ENCODE results near the gene APPL2. TPM values are rescaled to one million over a fixed set of nuclear protein-coding genes. Genes with fewer than 3 reads are reported as not detected.

Gene APPL2
- total and polyA plus RNA-seq, 3 donors from 2014 or later = 70.9 to 140 (median 129) TPM

DNA sequence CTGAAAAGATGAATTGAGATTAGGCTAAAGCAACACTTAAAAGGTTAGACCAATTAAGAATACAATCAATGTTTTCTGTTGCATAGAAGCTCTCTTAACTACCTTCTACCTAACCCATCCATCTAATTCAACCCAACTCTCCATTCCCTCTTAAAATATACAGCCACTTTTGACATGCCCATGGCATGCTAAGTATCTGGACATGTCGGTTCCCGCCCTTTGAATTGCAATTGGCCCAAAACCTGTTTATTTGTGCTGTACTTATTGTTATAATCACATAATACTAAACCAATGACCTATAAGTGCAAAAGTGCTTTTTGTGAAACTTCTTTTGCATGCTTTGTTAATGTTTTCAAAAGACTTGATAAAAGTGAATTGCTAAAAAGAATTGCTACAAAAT, 37.6 kb upstream of the APPL2 start:
- no peak for TF ChIP-seq POLR2A (IDR thresholded peaks at IDR 0.05)
- TF ChIP-seq, protein P1, sequence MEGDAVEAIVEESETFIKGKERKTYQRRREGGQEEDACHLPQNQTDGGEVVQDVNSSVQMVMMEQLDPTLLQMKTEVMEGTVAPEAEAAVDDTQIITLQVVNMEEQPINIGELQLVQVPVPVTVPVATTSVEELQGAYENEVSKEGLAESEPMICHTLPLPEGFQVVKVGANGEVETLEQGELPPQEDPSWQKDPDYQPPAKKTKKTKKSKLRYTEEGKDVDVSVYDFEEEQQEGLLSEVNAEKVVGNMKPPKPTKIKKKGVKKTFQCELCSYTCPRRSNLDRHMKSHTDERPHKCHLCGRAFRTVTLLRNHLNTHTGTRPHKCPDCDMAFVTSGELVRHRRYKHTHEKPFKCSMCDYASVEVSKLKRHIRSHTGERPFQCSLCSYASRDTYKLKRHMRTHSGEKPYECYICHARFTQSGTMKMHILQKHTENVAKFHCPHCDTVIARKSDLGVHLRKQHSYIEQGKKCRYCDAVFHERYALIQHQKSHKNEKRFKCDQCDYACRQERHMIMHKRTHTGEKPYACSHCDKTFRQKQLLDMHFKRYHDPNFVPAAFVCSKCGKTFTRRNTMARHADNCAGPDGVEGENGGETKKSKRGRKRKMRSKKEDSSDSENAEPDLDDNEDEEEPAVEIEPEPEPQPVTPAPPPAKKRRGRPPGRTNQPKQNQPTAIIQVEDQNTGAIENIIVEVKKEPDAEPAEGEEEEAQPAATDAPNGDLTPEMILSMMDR (IDR thresholded peaks at IDR 0.05) = no peak
- intact Hi-C loops (cut with DNase I; ENCODE audit: low total_unique reads) = no loop called here

DNA sequence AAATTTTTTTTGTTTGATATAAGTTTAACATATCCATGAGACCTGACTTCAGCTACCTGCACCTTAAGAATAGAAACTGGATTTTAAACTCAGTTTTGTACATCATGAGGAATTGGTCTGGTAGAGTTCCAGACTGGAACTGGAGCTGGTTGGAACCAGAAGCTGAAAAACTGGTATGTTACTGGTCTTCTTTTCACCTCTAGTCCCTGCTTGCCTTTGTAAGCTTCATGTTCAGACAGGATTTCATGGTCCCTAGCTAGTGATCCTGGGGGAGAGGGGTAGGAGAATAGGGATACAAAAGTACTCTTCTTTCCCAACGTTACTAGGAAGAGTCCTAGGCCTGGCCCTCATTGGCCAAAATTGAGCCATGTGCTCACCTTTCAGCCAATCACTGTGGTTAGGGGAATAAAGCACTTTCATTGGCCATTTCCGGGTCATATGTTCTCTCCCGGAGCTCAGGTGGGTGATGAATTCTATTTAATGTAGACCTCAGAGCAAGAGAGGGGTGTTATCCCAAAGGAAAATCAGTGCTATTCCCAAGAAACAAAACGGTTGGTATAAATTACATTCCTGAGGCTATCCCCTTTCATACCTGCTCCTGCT, 36.9 kb upstream of the APPL2 start:
- no peaks in the 10 kb centered on the region for H3K36me3 ChIP-seq (ENCODE audit: low read depth, missing control alignments)
- no peak overlapping the region for H3K4me3 ChIP-seq
- H3K4me1 ChIP-seq = no peaks in the 10 kb centered on the region
- intact Hi-C loops (cut with DNase I; ENCODE audit: low total_unique reads) = no loop called here
- TF ChIP-seq, protein P1 (IDR thresholded peaks at IDR 0.05) = no peak
- no peak for TF ChIP-seq POLR2A (IDR thresholded peaks at IDR 0.05)
- H3K27ac ChIP-seq = no peak overlapping the region
- no peaks in the 10 kb centered on the region for H3K27me3 ChIP-seq
- DNase-seq = peak; percentile 46
- no peaks in the 10 kb centered on the region for H3K9me3 ChIP-seq
- 67 to 75% methylated on average over 4 of the region's 4 CpGs for WGBS, 2 donors

More for the DNA sequence above, 37.6 kb upstream of the APPL2 start:
- Histone ChIP-seq H3K27ac (no peak overlapping the region), H3K4me3 (no peak overlapping the region), H3K36me3 (ENCODE audit: low read depth, missing control alignments) (no peaks in the 10 kb centered on the region), H3K4me1 (peaks cover 4% of the 10 kb centered on the region), H3K9me3 (no peaks in the 10 kb centered on the region), H3K27me3 (no peaks in the 10 kb centered on the region)
- DNase-seq = no peak
- 82 to 85% methylated on average over 2 of the region's 2 CpGs for WGBS, 2 donors

DNA sequence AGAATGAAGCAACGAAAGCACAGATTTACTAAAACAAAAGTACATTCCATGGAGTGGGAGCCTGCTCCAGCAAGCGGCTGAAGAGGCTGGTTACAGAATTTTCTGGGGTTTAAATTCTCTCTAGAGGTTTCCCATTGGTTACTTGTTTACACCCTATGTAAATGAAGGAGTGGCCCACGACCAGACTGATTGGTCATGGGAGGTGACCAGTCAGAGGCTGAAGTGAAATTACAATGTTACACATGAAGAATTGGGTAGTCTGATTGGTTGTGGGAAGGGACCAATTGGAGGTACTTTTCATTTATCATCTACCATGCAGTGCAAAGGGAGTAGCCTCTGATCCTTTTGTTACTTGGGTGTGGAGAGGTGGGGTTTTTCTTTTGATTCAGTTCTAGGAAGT, 36.2 kb upstream of the APPL2 start:
- no peaks in the 10 kb centered on the region for H3K4me1 ChIP-seq
- no peaks in the 10 kb centered on the region for H3K36me3 ChIP-seq (ENCODE audit: low read depth, missing control alignments)
- intact Hi-C loops (cut with DNase I; ENCODE audit: low total_unique reads) = no loop called here
- no peak overlapping the region for H3K4me3 ChIP-seq
- H3K27me3 ChIP-seq = no peaks in the 10 kb centered on the region
- no peaks in the 10 kb centered on the region for H3K9me3 ChIP-seq
- peak; percentile 59 for DNase-seq
- no peak for TF ChIP-seq POLR2A (IDR thresholded peaks at IDR 0.05)
- TF ChIP-seq, protein P1 (IDR thresholded peaks at IDR 0.05) = no peak
- no peak overlapping the region for H3K27ac ChIP-seq
- 50 to 67% methylated on average over 3 of the region's 3 CpGs for WGBS, 2 donors

DNA sequence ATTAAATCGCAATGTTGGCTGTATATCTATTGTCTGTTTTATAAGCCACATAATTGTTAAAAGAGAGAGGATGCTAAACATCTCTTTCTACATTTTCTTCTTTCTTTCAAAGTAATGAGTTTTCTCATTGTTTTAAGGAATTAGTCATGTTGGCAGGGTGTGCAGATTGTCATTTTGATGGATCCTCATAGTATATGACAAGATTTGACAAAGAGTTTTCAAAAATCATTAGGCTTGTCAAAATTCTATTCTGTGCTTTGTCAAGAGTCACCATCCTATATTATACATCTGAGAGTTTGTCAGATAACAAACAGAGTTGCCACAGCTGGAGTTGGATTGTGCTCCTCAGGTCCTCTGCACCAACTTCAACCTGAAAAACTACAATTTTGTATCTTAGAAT, 35.4 kb upstream of the APPL2 start:
- Histone ChIP-seq H3K4me3 (no peak overlapping the region), H3K36me3 (ENCODE audit: low read depth, missing control alignments) (no peaks in the 10 kb centered on the region), H3K9me3 (no peaks in the 10 kb centered on the region), H3K27ac (no peak overlapping the region), H3K4me1 (no peaks in the 10 kb centered on the region), H3K27me3 (no peaks in the 10 kb centered on the region)
- intact Hi-C loops (cut with DNase I; ENCODE audit: low total_unique reads) = no loop called here
- TF ChIP-seq, protein P1 (IDR thresholded peaks at IDR 0.05) = no peak
- no peak for TF ChIP-seq POLR2A (IDR thresholded peaks at IDR 0.05)
- DNase-seq = no peak
- WGBS, 2 donors = 58 to 70% methylated on average over 1 of the region's 1 CpG

DNA sequence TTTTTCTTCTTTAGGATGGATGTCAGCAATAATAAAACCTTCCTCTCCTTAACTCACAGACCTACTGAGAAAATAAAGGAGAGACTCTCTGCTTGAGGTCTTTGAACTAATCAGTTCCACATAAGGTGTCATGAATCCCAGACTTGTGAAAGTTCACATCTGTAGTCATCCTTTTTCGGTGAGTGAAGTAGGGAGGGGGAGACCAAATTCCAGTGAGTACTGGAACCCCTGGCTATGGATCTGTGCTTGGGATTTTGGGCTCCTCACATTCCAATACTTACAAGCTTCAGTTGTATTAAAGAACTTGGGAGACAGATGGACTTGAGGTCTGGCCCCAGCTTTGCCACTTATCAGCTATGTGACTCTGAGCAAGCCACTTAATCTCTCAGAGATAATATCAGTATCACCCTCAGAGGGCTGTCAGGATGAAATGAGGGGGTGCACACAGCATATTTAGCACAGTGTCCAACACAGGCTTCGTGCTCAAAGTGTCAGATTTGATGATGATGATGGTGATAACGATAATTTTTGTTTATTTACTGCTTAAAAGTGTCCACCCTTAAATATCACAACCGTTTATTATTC, 34.8 kb upstream of the APPL2 start:
- Histone ChIP-seq H3K27ac (no peak overlapping the region), H3K4me1 (no peaks in the 10 kb centered on the region), H3K9me3 (no peaks in the 10 kb centered on the region), H3K4me3 (no peak overlapping the region), H3K36me3 (ENCODE audit: low read depth, missing control alignments) (no peaks in the 10 kb centered on the region), H3K27me3 (no peaks in the 10 kb centered on the region)
- intact Hi-C loops (cut with DNase I; ENCODE audit: low total_unique reads) = no loop called here
- no peak for DNase-seq
- no peak for TF ChIP-seq POLR2A (IDR thresholded peaks at IDR 0.05)
- TF ChIP-seq, protein P1 (IDR thresholded peaks at IDR 0.05) = no peak
- WGBS, 2 donors = 72 to 80% methylated on average over 4 of the region's 4 CpGs

All from testis (tissue), 3 donors.